Right kidney (tissue), 9 donors: ENCODE measurements around the gene RBM17.
"Not testable (repeated sequence)": the region's sequence is repeated elsewhere in the genome, so short reads cannot be mapped to it uniquely, and the experiment has no call there.

Source experiments
- DNase-seq: peaks from one replicate; pipeline ENCODE4 v3.0.0-alpha.2; 2016
- long read RNA-seq, 8 donors: transcript quantifications; one replicate each; lab custom pipeline, GENCODE V29; 2026

RBM17 gene
- long read RNA-seq, donor 1, transcript RBM17-201 (12 exons, 2,755 nt): major isoform, 26 of 114 reads
- long read RNA-seq, donor 1, partial matches to known transcripts: 79 of 114 reads
- long read RNA-seq, donor 1, other reads (novel, unspliced or antisense): 0 of 114 reads
- long read RNA-seq, donor 2, transcript RBM17-201 (12 exons, 2,755 nt): major isoform, 13 of 34 reads
- long read RNA-seq, donor 2, partial matches to known transcripts: 19 of 34 reads
- long read RNA-seq, donor 2, other reads (novel, unspliced or antisense): 0 of 34 reads
- long read RNA-seq, donor 3, transcript RBM17-201 (12 exons, 2,755 nt): major isoform, 8 of 16 reads
- long read RNA-seq, donor 3, partial matches to known transcripts: 6 of 16 reads
- long read RNA-seq, donor 3, other reads (novel, unspliced or antisense): 0 of 16 reads
- long read RNA-seq, donor 4, transcript RBM17-201 (12 exons, 2,755 nt): major isoform, 22 of 43 reads
- long read RNA-seq, donor 4, partial matches to known transcripts: 14 of 43 reads
- long read RNA-seq, donor 4, other reads (novel, unspliced or antisense): 0 of 43 reads
- long read RNA-seq, donor 5, transcript RBM17-201 (12 exons, 2,755 nt): major isoform, 24 of 45 reads
- long read RNA-seq, donor 5, partial matches to known transcripts: 14 of 45 reads
- long read RNA-seq, donor 5, other reads (novel, unspliced or antisense): 0 of 45 reads
- long read RNA-seq, donor 6, transcript RBM17-201 (12 exons, 2,755 nt): major isoform, 8 of 32 reads
- long read RNA-seq, donor 6, partial matches to known transcripts: 20 of 32 reads
- long read RNA-seq, donor 6, other reads (novel, unspliced or antisense): 0 of 32 reads
- long read RNA-seq, donor 7, transcript RBM17-201 (12 exons, 2,755 nt): major isoform, 20 of 88 reads
- long read RNA-seq, donor 7, partial matches to known transcripts: 59 of 88 reads
- long read RNA-seq, donor 7, other reads (novel, unspliced or antisense): 0 of 88 reads
- long read RNA-seq, donor 8, transcript RBM17-201 (12 exons, 2,755 nt): major isoform, 21 of 31 reads
- long read RNA-seq, donor 8, partial matches to known transcripts: 7 of 31 reads
- long read RNA-seq, donor 8, other reads (novel, unspliced or antisense): 0 of 31 reads

- peak; percentile 98 for DNase-seq
Observed at GRCh38 chr10:6088721-6089333, at the start of gene RBM17. Gene RBM17, plus strand, starts transcription at chr10:6089034. Its CDS starts 8,032 bp downstream, at chr10:6097066.

- no peak for DNase-seq
Observed at GRCh38 chr10:6039711-6040110, 49.1 kb upstream of the RBM17 start.

- DNase-seq: no peak
Observed at GRCh38 chr10:6040205-6040604, 48.6 kb upstream of the RBM17 start.

GRCh38 chr10:6043377-6043776, 45.5 kb upstream of the RBM17 start:
- DNase-seq: not testable (repeated sequence)

GRCh38 chr10:6044060-6044459, 44.8 kb upstream of the RBM17 start:
- no peak for DNase-seq

GRCh38 chr10:6044751-6045313, 44.0 kb upstream of the RBM17 start:
- no peak for DNase-seq

GRCh38 chr10:6045314-6045848, 43.5 kb upstream of the RBM17 start:
- no peak for DNase-seq

- no peak for DNase-seq
Observed at GRCh38 chr10:6045878-6046772, 42.7 kb upstream of the RBM17 start.

GRCh38 chr10:6046773-6047611, 41.8 kb upstream of the RBM17 start:
- DNase-seq: no peak

- DNase-seq: no peak
Observed at GRCh38 chr10:6047847-6048246, 41.0 kb upstream of the RBM17 start.

- no peak for DNase-seq
Observed at GRCh38 chr10:6048281-6049030, 40.4 kb upstream of the RBM17 start.

- no peak for DNase-seq
Observed at GRCh38 chr10:6049031-6049400, 39.8 kb upstream of the RBM17 start.

- DNase-seq: peak; percentile 17
Observed at GRCh38 chr10:6050801-6051445, 37.9 kb upstream of the RBM17 start.

- DNase-seq: no peak
Observed at GRCh38 chr10:6052247-6053221, 36.3 kb upstream of the RBM17 start.

GRCh38 chr10:6053303-6053702, 35.5 kb upstream of the RBM17 start:
- no peak for DNase-seq

GRCh38 chr10:6053816-6054631, 34.8 kb upstream of the RBM17 start:
- peak; percentile 41 for DNase-seq
